GM19438 (cell line): Measurements from ENCODE around the gene PTPRT.

ENCODE experiments used
- ATAC-seq: cut with Tn5 transposase; IDR thresholded peaks from one replicate; pipeline ENCODE4 v1.9.1; 2021; ENCODE audit warnings: low read depth; ENCODE audit not compliant: unreplicated experiment

PTPRT gene

DNA sequence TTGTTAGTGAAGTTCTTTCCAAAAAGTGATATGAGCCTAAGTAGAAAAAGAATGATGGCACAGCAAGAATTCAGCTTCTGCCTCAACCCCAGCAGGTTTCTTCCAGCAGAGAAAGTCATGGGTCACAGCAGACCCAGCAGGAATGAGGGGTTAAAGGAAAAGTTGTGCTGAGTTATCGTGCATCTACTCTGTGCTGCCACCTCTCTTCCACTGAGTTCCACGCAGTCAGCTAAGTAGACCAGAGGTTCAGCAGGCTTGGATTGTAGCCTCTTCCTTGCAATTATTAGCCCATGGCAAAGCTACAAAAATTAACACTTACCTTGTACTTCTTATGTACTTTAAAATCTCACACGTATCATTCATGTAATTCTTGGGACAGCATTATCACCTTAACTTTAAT, 510.8 kb downstream of the PTPRT start:
- no peak for ATAC-seq

- ATAC-seq, result no peak
Observed at GRCh38 chr20:42656130-42656529, 533.6 kb downstream of the PTPRT start.

GRCh38 chr20:42652266-42652665, 537.4 kb downstream of the PTPRT start:
- ATAC-seq, result no peak

GRCh38 chr20:42650191-42650746, 539.4 kb downstream of the PTPRT start:
- no peak for ATAC-seq

GRCh38 chr20:42649748-42650147, 540.0 kb downstream of the PTPRT start:
- ATAC-seq, result no peak

GRCh38 chr20:42646250-42646649, 543.5 kb downstream of the PTPRT start:
- ATAC-seq, result no peak

DNA sequence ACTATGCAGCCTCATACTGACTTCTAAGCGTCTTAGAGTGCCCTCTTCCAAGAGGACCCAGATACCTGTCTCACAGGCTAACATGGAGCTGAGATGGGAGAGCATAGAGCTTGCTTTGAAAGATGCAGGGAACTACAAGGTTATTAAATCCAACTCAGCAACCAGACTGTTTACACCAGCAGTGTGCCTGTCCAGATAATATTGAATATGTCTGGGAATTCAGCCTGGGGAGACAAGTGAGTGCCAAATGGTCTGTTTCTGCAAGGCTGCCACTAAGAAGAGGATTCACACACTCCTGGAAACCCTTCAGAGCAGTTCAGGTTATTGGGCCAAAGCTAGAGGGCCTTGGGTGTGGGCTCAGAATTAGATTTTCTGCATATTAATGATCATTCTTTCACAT, 547.8 kb downstream of the PTPRT start:
- no peak for ATAC-seq

GRCh38 chr20:42639140-42639539, 550.6 kb downstream of the PTPRT start:
- ATAC-seq, result no peak

GRCh38 chr20:42635699-42636411, 553.9 kb downstream of the PTPRT start:
- no peak for ATAC-seq

DNA sequence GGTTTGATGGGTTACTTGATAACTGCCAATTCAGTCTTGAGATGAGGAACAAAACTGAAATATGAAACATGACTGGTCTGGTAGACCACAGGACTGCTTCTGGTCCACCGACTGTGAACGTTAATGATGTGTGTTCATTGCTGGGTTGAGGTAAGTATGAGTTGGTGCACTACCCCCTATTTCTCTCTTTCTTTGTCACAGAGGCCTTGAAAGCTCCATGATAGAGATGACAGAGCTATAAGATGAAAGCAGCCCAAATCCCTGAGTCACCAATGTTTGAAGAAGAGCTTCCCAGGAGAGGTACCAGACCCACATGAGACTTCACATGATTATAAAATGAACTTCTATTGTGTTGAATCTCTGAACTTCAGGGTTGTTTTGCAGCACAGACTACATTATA, 555.5 kb downstream of the PTPRT start:
- no peak for ATAC-seq

DNA sequence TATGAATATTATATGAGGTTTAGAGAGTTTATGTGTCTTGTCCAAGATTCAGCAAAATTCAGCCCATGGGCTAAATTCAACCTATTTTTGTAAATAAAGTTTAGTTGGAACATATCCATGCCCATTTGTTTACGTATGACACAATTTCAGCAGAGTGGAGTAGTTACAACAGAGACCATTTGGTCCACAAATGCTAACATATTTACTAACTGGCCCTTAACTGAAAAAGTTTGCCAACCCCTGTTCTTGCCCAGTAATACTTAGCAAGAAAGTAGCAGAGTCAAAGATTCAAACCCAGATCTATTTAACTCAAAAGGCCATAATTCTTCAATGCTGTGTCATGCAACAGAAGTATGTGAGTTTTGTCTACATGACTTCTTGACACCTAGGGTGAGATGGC, 561.0 kb downstream of the PTPRT start:
- ATAC-seq, result no peak

DNA sequence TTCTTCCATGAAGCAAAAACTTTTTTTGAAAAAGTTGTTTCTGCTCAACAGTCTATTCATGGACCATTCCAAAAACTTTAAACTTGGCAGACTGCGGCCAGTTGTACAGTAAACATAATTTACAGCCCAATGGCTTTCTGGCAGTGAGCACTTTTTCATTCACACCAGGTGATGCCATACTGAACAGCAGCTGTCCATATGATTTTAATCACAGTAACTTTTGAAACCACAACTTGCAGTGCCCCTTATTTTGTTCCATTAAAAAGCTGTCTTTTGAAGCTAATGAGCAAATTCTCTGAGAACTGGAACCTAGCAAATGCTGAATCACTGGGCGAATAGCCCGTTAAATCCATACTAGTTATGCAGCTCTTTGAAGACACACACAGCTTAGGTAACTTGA, 576.6 kb downstream of the PTPRT start:
- no peak for ATAC-seq

DNA sequence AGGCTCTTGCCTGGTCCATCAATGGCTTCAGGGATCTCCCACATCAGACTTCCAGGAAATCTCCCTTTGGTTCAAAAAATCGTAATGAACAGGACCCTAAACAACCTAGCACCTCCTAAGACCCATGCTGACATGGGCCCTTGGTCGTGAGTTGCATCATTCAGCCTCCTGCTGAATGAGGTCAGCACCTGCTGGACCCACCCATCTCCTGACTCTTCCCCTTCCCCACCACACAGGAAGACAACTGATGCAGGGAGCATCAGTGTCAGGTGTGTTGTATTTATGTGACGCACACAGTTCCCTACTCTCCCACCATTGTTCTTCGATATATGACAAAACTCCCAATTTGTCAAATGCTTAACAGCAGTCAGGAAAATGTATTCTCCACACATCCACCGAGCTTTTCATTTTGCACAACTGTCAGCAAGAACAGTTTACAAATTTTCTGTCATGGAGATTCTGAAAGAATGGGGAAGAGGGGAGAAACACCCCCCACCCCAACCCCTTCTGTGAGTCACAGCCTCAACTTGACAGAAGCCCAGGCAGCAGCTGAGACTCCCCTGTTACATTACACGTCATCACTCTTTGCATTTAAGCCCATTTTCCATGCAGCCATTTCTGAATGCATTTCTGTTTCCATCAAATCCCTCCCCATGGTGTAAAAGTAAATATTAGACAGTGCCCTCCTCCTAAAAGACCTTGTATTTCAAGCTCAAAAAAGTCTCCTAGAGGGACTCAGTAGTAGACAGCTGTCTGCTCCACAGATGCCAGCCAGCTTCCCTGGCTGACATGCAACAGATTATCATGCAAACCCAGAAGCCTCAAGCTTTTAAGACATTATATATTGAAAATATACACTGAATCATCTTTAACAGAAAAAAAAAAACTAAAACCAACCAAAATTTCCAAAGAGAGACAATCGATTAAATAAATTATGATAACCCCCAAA, 577.5 kb downstream of the PTPRT start:
- ATAC-seq, result no peak

DNA sequence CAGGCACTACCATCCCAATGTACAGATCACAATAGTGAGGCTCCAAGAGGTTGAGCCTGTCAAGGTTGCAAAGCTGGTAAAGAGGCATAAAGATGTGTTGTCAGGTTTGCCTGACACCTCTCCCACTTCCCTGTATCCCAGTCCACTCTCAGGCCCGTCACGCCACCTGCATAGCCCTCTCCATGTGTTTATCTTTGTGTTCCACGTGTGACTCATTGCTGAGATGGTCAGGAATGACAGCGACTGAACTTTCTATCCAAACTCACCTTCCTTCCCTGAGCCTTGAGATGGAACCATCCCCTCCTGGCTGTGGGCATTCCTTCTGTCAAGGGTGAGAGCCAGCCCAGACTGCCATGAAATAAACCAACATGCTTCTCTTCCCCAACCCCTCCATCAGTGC, 578.3 kb downstream of the PTPRT start:
- ATAC-seq, result no peak

- ATAC-seq, result no peak
Observed at GRCh38 chr20:42610070-42610469, 579.6 kb downstream of the PTPRT start.

DNA sequence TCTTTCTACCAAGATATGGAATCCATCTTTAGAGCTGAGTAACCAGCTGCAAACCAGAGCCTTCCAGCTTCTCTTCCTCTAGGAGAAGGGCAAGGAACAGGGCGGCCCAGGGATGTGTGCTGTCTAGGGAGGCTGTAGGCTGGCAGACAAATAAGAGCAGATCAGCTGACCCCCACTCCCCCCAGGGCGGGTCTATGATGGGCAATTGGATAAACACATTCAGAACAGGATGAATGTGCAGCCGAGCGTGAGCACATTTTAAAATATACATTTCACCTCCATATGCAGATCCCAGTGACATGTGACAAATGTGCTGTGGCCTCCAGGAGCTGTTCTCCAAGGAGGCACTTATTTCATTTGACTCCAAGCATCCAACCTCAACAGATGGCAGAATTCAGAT, 580.1 kb downstream of the PTPRT start:
- ATAC-seq, result no peak

GRCh38 chr20:42604998-42605956, 584.4 kb downstream of the PTPRT start:
- ATAC-seq, result no peak

- ATAC-seq, result no peak
Observed at GRCh38 chr20:42603655-42604054, 586.1 kb downstream of the PTPRT start.

- ATAC-seq, result no peak
Observed at GRCh38 chr20:42598581-42598980, 591.1 kb downstream of the PTPRT start.

DNA sequence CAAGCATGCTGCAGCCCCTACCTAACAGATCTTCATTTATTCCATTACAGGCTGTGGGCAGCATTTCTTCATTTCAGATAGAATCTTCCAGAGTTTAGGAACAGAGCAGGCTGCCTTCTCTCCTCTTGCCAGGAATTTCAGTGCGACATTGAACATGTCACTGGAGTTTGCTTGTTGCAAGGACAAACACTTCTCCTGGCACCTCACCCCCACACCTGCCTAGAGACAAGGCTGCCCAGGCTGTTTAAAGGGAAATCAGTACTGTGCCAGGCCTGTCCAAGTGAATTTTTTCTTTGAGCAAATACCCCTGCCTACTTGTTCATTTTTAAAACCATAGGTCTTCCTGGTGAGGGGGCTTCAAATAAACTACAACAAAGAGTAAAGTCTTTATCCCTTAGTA, 594.1 kb downstream of the PTPRT start:
- no peak for ATAC-seq
